Stimulated activated CD8-positive, alpha-beta memory T cell treated with anti-CD3 and anti-CD28 coated beads, Interleukin-7, amount 100 ng/mL, for 1 hour (primary cell): ENCODE results near the gene LEMD3.

Experiments used
- DNase-seq, 2 donors: peaks; one replicate each; pipeline ENCODE4 v3.0.0-alpha.2; 2020; ENCODE audit warnings: low read depth in 2 of 2

LEMD3 gene

GRCh38 chr12:65208125-65208524, 38.7 kb downstream of the LEMD3 start:
- DNase-seq: no peak

- no peak for DNase-seq
Observed at GRCh38 chr12:65208964-65209654, 39.7 kb downstream of the LEMD3 start.

- no peak for DNase-seq
Observed at GRCh38 chr12:65209655-65210043, 40.3 kb downstream of the LEMD3 start.

GRCh38 chr12:65217086-65217485, 47.7 kb downstream of the LEMD3 start:
- no peak for DNase-seq

- no peak for DNase-seq
Observed at GRCh38 chr12:65220761-65221160, 51.4 kb downstream of the LEMD3 start.

DNA sequence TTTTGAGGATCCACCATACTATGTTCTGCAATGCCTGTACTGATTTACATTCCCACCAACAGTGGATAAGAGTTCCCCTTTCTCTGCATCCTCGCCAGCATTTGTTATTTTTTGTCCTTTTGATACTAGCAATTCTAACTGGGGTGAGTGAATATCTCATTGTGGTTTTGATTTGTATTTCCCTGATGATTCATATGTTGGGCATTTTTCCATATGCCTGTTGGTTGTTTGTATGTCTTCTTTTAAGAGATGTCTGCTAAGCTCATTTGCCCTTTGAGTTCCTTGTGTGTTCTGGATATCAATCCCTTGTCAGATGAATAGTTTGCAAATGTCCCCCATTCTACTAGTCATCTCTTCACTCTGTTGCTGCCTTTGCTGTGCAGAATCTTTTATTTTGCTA, 60.1 kb downstream of the LEMD3 start:
- DNase-seq: no peak

GRCh38 chr12:65232476-65233077, 63.2 kb downstream of the LEMD3 start:
- no peak for DNase-seq

- DNase-seq: no peak
Observed at GRCh38 chr12:65237153-65237552, 67.8 kb downstream of the LEMD3 start.

DNA sequence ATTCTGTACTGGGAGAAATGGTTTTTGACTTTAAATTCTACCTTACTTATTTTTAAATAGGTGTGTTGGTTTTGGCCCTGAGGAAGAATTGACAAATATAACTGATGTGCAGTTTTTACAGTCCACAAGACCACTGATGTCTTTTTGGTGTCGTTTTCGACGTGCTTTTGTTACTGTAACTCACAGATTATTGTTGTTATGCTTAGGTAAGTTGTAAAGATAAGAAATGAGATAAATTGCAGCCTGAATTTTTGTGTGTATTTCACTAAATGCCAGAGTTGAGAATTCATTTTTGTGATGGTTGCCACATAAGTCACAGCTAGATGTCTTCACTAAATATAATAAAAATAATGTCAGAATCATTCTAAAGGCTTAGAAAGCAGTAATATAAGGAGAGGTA, 69.2 kb downstream of the LEMD3 start:
- no peak for DNase-seq

DNA sequence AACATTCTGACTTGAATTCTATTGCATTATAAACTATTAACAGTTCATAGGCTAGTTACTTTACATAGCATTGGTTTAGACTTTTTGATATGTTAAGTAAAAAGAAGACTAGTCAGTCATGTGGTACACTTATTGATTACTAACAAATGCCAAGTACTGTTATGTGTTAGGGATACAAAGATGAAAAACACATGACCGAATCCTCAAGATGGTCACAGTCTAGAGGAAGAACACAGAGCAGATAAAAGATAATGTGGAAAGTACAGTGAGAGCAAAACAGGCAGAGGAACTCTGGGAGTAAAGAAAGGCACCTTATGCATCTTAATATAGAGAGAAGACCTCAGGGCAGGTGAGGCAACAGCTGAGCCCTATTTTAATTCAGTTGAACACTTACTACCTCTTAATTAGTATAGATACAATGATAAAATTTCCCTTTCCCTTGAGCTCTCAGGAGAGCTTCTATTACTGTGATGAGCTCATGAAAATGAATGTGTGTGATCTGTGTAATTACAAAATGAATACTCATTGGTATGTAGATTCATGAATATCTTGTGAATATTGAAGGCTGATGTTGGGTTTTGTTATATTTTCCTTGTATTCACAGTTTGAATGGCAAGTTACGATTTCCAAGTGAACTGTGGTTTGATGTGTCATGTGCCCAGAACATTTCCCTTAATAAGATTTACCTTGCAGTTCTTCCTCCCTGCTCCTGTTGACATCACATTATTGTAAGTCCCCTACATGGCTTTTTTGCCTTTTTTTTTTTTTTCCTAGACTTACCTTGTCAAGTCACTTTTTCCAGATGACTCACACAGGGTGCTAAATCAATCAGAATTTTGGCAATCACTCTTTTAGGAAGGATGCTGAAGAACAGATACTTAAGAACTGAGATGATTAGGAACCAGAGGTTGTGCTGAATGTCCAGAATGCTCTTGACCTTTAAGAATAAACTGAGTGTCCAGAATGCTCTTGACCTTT, 79.6 kb downstream of the LEMD3 start:
- no peak for DNase-seq

GRCh38 chr12:65252515-65252914, 83.1 kb downstream of the LEMD3 start:
- no peak for DNase-seq

DNA sequence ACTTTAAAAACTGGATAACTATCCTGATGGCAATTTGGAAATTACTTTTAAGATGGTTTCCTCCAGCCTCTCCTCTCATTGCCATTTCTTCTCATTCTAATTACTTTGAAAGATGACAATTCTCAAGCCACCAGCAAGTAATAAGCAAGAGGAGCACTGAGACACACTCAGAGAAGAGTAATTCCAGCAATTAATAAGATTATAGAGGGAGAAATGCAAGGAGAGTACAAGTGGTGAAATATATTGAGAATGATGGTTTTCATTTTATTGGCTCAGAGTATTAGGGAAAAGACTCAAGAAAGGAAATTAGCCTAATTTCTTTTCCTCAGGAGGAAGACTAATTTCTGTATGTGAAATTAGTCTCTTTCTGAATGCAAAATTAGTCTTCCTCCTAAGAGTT, 88.6 kb downstream of the LEMD3 start:
- DNase-seq: no peak

- no peak for DNase-seq
Observed at GRCh38 chr12:65259501-65259900, 90.1 kb downstream of the LEMD3 start.

DNA sequence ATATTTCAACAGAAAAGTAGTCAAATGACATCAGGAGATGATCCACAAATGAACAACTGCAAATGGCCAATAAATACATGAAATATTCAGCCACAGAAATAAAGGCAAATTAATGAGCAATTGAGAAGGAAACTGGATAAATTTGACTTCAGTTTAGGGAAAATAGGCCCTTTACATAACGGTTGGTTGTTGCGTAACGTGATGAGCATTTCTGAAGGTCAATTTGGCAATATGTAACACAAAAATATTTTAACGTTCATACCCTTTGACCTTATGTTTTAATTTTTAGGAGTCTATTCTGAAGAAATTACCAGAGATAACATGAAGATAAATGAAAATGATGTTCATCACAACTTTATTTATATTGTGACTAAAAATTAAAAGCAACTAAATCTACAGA, 94.4 kb downstream of the LEMD3 start:
- no peak for DNase-seq

- no peak for DNase-seq
Observed at GRCh38 chr12:65266408-65266807, 97.0 kb downstream of the LEMD3 start.

DNA sequence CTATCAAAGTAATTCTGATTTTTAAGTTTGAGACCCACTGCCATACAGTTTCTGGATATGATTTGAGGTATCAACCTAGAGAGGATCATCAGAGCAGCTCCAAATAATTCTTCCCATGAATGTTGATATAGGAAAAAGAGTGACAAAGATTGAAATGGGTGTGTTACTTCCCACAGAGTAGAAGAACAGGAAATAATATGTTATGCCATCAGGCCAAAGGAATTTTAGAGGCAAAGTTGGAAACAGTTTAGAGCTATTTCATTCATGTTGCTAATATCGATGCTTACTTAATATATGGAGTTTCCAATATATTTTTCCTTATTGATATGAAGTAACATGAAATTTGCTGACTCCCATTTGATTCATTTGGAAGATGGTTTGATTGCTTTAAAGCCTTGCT, 100.2 kb downstream of the LEMD3 start:
- DNase-seq: no peak

DNA sequence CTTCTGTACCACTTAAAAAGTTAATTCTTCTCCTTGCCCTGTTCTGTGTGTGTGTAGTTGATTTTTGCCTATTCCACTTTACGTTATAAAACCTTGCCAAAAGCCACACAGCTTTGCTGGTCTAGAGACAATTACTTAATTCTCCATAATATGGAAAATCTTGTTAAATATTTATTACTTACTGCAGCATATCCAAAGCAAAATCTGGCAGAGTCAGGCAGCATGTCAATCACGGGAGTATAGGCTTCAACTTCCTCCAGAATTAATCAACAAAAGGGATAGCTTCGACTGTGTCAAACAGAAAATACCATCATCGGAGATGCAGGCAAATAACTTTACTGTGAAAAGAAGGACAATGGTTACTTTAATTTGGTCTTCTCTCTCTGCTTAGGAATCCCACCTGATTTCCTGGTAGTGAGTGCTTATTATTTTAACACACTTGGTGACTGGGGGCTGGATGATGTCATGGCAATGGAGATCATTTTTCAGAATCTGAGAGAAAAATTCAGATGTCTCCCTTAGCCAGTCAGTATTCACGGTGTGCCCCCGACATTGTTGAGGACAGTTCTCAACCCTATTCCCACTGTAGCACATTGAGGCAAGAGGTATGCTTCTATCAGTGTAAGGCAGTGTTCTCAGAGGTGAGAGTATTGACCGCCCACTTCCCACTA, 105.4 kb downstream of the LEMD3 start:
- DNase-seq: no peak

GRCh38 chr12:65275627-65276026, 106.2 kb downstream of the LEMD3 start:
- no peak for DNase-seq

- DNase-seq: no peak
Observed at GRCh38 chr12:65276916-65277530, 107.6 kb downstream of the LEMD3 start.

GRCh38 chr12:65277994-65278575, 108.7 kb downstream of the LEMD3 start:
- DNase-seq: no peak
